NB4 (cell line): ENCODE measurements around the gene SLC16A12.

ENCODE experiments used
- DNase-seq: peaks from one replicate; pipeline ENCODE4 v3.0.0; 2010; ENCODE audit warnings: low read depth
- H3K4me3 ChIP-seq: one replicate; pipeline ENCODE4 v1.5.1; 2011; ENCODE audit warnings: mild to moderate bottlenecking, low read depth, low read length, moderate library complexity
- CTCF ChIP-seq: IDR thresholded peaks from one replicate; pipeline ENCODE4 v1.5.1; 2012; ENCODE audit warnings: low read depth, low read length
- MAX ChIP-seq: IDR thresholded peaks from 2 replicates; pipeline ENCODE4 v1.6.1; 2011; ENCODE audit warnings: low read depth, low read length
- MYC ChIP-seq: IDR thresholded peaks from 2 replicates; pipeline ENCODE4 v1.6.1; 2011; ENCODE audit warnings: low read depth, low read length
- POLR2A ChIP-seq: IDR thresholded peaks from 2 replicates; pipeline ENCODE4 v1.6.1; 2011; ENCODE audit warnings: mild to moderate bottlenecking; ENCODE audit not compliant: insufficient read length; ENCODE audit errors: extremely low read depth

The SLC16A12 gene

GRCh38 chr10:89518108-89518507 is 17.3 kb downstream of the SLC16A12 start:
- TF ChIP-seq MAX (no peak), POLR2A (no peak), MYC (no peak)
- H3K4me3 ChIP-seq: no peak overlapping the region
- no peak for DNase-seq

GRCh38 chr10:89516149-89516832 is 19.1 kb downstream of the SLC16A12 start:
- TF ChIP-seq MAX (no peak), MYC (no peak), POLR2A (no peak), CTCF (no peak)
- no peak for DNase-seq
- H3K4me3 ChIP-seq: no peak overlapping the region

- DNase-seq: no peak
- TF ChIP-seq POLR2A (no peak), CTCF (no peak), MYC (no peak), MAX (no peak)
- no peak overlapping the region for H3K4me3 ChIP-seq
These were observed 20.2 kb downstream of the SLC16A12 start for GRCh38 chr10:89515031-89515841.

- no peak overlapping the region for H3K4me3 ChIP-seq
- TF ChIP-seq CTCF: no peak
- TF ChIP-seq MYC: no peak
- no peak for TF ChIP-seq MAX
- TF ChIP-seq POLR2A: no peak
- no peak for DNase-seq
These were observed 22.2 kb downstream of the SLC16A12 start for GRCh38 chr10:89513206-89513605.

DNA sequence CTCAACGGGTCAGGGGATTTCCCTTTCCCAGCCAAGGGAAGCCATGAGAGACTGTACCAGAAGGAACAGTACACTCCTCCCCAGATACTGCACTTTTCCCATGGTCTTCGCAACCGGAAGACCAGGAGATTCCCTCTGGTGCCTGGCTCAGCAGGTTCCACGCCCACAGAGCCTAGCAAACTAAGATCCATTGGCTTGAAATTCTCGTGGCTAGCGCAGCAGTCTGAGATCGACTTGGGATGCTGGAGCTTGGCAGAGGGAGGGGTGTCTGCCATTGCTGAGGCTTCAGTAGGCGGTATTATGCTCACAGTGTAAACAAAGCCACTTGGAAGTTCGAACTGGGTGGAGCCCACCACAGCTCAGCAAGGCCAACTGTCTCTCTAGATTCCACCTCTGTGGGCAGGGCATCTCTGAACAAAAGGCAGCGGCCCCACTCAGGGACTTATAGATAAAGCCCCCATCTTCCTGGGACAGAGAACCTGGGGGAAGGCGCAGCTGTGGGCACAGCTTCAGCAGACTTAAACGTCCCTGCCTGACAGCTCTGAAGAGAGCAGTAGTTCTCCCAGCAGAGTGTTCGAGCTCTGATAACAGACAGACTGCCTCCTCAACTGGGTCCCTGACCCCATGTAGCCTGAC is 29.6 kb downstream of the SLC16A12 start:
- no peak overlapping the region for H3K4me3 ChIP-seq
- TF ChIP-seq POLR2A (no peak), MAX (no peak), CTCF (no peak), MYC (no peak)
- no peak for DNase-seq
